Neural cell (in vitro differentiated cells): ENCODE measurements around the gene ABHD11. TPM values are rescaled to one million over a fixed set of nuclear protein-coding genes. Genes with fewer than 3 reads are reported as not detected.
"Not testable (repeated sequence)": the region's sequence is repeated elsewhere in the genome, so short reads cannot be mapped to it uniquely, and the experiment has no call there.

Source experiments
- H2AFZ ChIP-seq: fragments of 200-600, 300-800 bp; sonication (generic), shearing (Covaris generic); 2 replicates; pipeline ENCODE4 v1.6.0; 2014; ENCODE audit warnings: low read depth, mild to moderate bottlenecking, antibody characterized with exemption, low read length, moderate library complexity
- H3F3A ChIP-seq: fragments of 200-600 bp; shearing (Covaris generic); 2 replicates; pipeline ENCODE4 v1.6.1; 2016; ENCODE audit warnings: mild to moderate bottlenecking, moderate library complexity, mixed read lengths, antibody characterized with exemption, low read length; ENCODE audit not compliant: insufficient read depth, poor library complexity, severe bottlenecking
- H3K27ac ChIP-seq: fragments of 200-600, 300-800 bp; sonication (generic), shearing (Covaris generic); 2 replicates; pipeline ENCODE4 v1.5.1; 2014; ENCODE audit warnings: mild to moderate bottlenecking, low read length, moderate library complexity
- H3K27me3 ChIP-seq: fragments of 300-800, 200-600 bp; sonication (generic), shearing (Covaris generic); 2 replicates; pipeline ENCODE4 v1.6.0; 2014; ENCODE audit warnings: mild to moderate bottlenecking, low read depth, low read length, moderate library complexity; ENCODE audit not compliant: insufficient read depth
- H3K36me3 ChIP-seq: fragments of 300-800, 200-600 bp; sonication (generic), shearing (Covaris generic); 2 replicates; pipeline ENCODE4 v1.5.1; 2014; ENCODE audit warnings: mild to moderate bottlenecking, antibody characterized with exemption, low read length, moderate library complexity; ENCODE audit not compliant: insufficient read depth
- H3K4me2 ChIP-seq: fragments of 300-800, 200-600 bp; sonication (generic), shearing (Covaris generic); 2 replicates; pipeline ENCODE4 v1.6.0; 2014; ENCODE audit warnings: mild to moderate bottlenecking, low read length
- H3K4me3 ChIP-seq: fragments of 300-800, 200-600 bp; sonication (generic), shearing (Covaris generic); 2 replicates; pipeline ENCODE4 v1.5.1; 2014; ENCODE audit warnings: mild to moderate bottlenecking, low read length, moderate library complexity
- H3K79me2 ChIP-seq: fragments of 200-600 bp; shearing (Covaris generic); replicated peaks from 2 replicates; pipeline ENCODE4 v1.6.0; 2014; ENCODE audit warnings: mild to moderate bottlenecking, low read length, moderate library complexity; ENCODE audit not compliant: insufficient read depth
- H3K9ac ChIP-seq: fragments of 300-800, 200-600 bp; sonication (generic), shearing (Covaris generic); 2 replicates; pipeline ENCODE4 v1.6.1; 2016; ENCODE audit warnings: mild to moderate bottlenecking, low read length, mixed read lengths
- H3K9me2 ChIP-seq: fragments of 200-600 bp; shearing (Covaris generic); 2 replicates; pipeline ENCODE4 v1.6.1; 2016; ENCODE audit warnings: mild to moderate bottlenecking, low read length, mixed read lengths; ENCODE audit not compliant: insufficient read depth
- H3K9me3 ChIP-seq: fragments of 200-600, 300-800 bp; sonication (generic), shearing (Covaris generic); 2 replicates; pipeline ENCODE4 v1.6.1; 2016; ENCODE audit warnings: mild to moderate bottlenecking, mixed run types, low read length, moderate library complexity, mixed read lengths
- H4K20me1 ChIP-seq: fragments of 200-600 bp; shearing (Covaris generic); 2 replicates; pipeline ENCODE4 v1.6.1; 2016; ENCODE audit warnings: mild to moderate bottlenecking, mixed run types; ENCODE audit not compliant: insufficient read depth
- EP300 ChIP-seq: fragments of 450-650 bp; conservative IDR thresholded peaks from 2 replicates; pipeline ENCODE4 v1.6.1; 2014; ENCODE audit warnings: antibody characterized with exemption, mild to moderate bottlenecking, moderate library complexity; ENCODE audit not compliant: poor library complexity, severe bottlenecking
- EZH2 ChIP-seq: fragments of 200-600, 300-800 bp; shearing (Covaris generic), sonication (generic); IDR thresholded peaks from 2 replicates; pipeline ENCODE4 v1.6.1; 2014; ENCODE audit warnings: antibody characterized with exemption, low read length, borderline replicate concordance, mild to moderate bottlenecking; ENCODE audit not compliant: insufficient read depth, poor library complexity, severe bottlenecking
- MXI1 ChIP-seq: fragments of 450-650 bp; conservative IDR thresholded peaks from 2 replicates; pipeline ENCODE4 v1.6.1; 2014; ENCODE audit warnings: antibody characterized with exemption, mild to moderate bottlenecking; ENCODE audit not compliant: poor library complexity, severe bottlenecking
- POLR2AphosphoS5 ChIP-seq: IDR thresholded peaks from 2 replicates; pipeline ENCODE4 v1.6.1; 2012
- RAD21 ChIP-seq: fragments of 450-650 bp; conservative IDR thresholded peaks from 2 replicates; pipeline ENCODE4 v1.6.1; 2014; ENCODE audit warnings: antibody characterized with exemption, mild to moderate bottlenecking, moderate library complexity
- SMC3 ChIP-seq: fragments of 450-650 bp; conservative IDR thresholded peaks from 2 replicates; pipeline ENCODE4 v1.6.1; 2014; ENCODE audit warnings: antibody characterized with exemption, mild to moderate bottlenecking, moderate library complexity; ENCODE audit not compliant: poor library complexity
- TAF1 ChIP-seq: IDR thresholded peaks from 2 replicates; pipeline ENCODE4 v1.6.1; 2012; ENCODE audit warnings: low read depth
- polyA plus RNA-seq: library from polyadenylated mRNA; depleted of rRNA; stranded (reverse); fragments of >200 nt; gene quantifications from 2 replicates; pipeline ENCODE4 v1.2.3, GENCODE V29; 2014
- TF ChIP-seq, protein P1 (sequence below): IDR thresholded peaks from 2 replicates; pipeline ENCODE4 v1.6.1; 2012; ENCODE audit warnings: borderline replicate concordance
- TF ChIP-seq, protein P2 (sequence below): fragments of 450-650 bp; IDR thresholded peaks from 2 replicates; pipeline ENCODE4 v1.5.1; 2014; ENCODE audit warnings: antibody characterized with exemption, mild to moderate bottlenecking, moderate library complexity; ENCODE audit not compliant: poor library complexity, severe bottlenecking

ABHD11 gene
- polyA plus RNA-seq, 1 donor from 2014 or later: 26.0 TPM

DNA sequence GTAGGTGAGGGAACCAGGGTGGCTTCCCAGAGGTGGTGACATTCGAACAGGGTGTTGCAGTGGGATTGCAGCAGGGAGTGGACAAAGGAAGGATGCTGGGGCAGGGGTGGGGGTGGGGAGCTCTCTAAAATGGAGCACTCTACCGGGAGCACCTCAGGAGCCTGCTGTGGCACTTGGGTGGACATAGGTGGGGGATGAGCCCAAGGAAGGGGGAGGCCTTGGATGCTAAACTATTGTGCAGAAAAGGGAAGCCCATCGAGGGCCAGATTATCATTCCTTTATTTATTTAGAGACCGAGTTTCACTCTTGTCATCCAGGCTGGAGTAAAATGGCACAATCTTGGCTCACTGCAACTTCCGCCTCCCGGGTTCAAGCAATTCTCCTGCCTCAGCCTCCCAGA is 15.8 kb downstream of the ABHD11 start:
- H3F3A ChIP-seq: no peaks in the 10 kb centered on the region
- H3K9me2 ChIP-seq: no peaks in the 10 kb centered on the region
- H3K4me3 ChIP-seq: no peak overlapping the region
- TF ChIP-seq EP300 (no peak), SMC3 (no peak), MXI1 (no peak), EZH2 (no peak), POLR2AphosphoS5 (no peak), RAD21 (no peak), TAF1 (no peak)
- TF ChIP-seq, protein P1, sequence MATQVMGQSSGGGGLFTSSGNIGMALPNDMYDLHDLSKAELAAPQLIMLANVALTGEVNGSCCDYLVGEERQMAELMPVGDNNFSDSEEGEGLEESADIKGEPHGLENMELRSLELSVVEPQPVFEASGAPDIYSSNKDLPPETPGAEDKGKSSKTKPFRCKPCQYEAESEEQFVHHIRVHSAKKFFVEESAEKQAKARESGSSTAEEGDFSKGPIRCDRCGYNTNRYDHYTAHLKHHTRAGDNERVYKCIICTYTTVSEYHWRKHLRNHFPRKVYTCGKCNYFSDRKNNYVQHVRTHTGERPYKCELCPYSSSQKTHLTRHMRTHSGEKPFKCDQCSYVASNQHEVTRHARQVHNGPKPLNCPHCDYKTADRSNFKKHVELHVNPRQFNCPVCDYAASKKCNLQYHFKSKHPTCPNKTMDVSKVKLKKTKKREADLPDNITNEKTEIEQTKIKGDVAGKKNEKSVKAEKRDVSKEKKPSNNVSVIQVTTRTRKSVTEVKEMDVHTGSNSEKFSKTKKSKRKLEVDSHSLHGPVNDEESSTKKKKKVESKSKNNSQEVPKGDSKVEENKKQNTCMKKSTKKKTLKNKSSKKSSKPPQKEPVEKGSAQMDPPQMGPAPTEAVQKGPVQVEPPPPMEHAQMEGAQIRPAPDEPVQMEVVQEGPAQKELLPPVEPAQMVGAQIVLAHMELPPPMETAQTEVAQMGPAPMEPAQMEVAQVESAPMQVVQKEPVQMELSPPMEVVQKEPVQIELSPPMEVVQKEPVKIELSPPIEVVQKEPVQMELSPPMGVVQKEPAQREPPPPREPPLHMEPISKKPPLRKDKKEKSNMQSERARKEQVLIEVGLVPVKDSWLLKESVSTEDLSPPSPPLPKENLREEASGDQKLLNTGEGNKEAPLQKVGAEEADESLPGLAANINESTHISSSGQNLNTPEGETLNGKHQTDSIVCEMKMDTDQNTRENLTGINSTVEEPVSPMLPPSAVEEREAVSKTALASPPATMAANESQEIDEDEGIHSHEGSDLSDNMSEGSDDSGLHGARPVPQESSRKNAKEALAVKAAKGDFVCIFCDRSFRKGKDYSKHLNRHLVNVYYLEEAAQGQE: no peak
- TF ChIP-seq, protein P2, sequence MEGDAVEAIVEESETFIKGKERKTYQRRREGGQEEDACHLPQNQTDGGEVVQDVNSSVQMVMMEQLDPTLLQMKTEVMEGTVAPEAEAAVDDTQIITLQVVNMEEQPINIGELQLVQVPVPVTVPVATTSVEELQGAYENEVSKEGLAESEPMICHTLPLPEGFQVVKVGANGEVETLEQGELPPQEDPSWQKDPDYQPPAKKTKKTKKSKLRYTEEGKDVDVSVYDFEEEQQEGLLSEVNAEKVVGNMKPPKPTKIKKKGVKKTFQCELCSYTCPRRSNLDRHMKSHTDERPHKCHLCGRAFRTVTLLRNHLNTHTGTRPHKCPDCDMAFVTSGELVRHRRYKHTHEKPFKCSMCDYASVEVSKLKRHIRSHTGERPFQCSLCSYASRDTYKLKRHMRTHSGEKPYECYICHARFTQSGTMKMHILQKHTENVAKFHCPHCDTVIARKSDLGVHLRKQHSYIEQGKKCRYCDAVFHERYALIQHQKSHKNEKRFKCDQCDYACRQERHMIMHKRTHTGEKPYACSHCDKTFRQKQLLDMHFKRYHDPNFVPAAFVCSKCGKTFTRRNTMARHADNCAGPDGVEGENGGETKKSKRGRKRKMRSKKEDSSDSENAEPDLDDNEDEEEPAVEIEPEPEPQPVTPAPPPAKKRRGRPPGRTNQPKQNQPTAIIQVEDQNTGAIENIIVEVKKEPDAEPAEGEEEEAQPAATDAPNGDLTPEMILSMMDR: no peak
- H3K9me3 ChIP-seq: no peaks in the 10 kb centered on the region
- peaks cover 5% of the 10 kb centered on the region for H3K27me3 ChIP-seq
- no peak overlapping the region for H3K9ac ChIP-seq
- H3K27ac ChIP-seq: no peak overlapping the region
- no peak overlapping the region for H3K4me2 ChIP-seq
- no peak overlapping the region for H2AFZ ChIP-seq
- no peaks in the 10 kb centered on the region for H3K36me3 ChIP-seq
- H4K20me1 ChIP-seq: no peaks in the 10 kb centered on the region
- peaks cover 10% of the 10 kb centered on the region for H3K79me2 ChIP-seq

DNA sequence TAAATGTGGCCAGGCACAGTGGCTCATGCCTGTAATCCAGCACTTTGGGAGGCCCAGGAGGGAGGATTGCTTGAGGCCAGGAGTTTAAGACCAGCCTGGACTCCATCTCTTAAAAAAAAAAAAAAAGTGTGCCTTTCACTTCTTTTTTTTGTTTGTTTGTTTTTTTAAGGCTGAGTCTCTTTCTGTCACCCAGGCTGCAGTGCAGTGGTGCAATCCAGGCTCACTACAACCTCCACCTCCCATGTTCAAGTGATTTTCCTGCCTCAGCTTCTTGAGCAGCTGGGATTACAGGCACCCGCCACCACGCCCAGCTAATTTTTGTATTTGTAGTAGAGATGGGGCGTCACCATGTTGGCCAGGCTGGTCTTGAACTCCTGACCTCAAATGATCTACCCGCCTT is 16.4 kb downstream of the ABHD11 start:
- H3K27me3 ChIP-seq, H3K9me2 ChIP-seq, H4K20me1 ChIP-seq, H3K36me3 ChIP-seq, H3F3A ChIP-seq, H3K27ac ChIP-seq, H3K4me3 ChIP-seq, H3K9me3 ChIP-seq, H3K9ac ChIP-seq, H3K4me2 ChIP-seq, H2AFZ ChIP-seq: not testable (repeated sequence)
- H3K79me2 ChIP-seq: peaks cover 10% of the 10 kb centered on the region

DNA sequence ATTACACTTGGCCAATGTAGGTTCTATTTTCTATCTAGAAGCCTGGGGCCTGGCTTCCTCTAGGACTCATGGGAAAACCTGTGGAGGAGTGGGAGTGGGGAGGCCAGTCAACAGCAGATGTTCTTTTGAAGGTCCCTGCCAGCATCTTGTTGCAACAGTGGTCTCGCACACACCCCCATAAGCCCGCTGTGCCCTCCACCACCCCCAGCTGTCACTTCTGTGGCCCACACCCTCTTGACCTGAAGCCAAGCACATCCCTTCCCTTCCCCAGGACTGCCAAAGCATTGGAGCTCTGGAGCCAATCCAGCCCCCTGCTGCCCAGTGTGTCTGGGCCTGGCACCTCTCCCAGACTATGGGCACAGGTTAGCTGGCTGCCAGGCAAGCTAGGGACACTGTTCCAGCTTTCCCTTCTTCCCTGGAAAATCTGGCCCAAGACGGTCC is 17.2 kb downstream of the ABHD11 start:
- no peak overlapping the region for H3K4me2 ChIP-seq
- no peak overlapping the region for H2AFZ ChIP-seq
- H3K9me2 ChIP-seq: no peaks in the 10 kb centered on the region
- peaks cover 10% of the 10 kb centered on the region for H3K79me2 ChIP-seq
- no peak overlapping the region for H3K9ac ChIP-seq
- H3K4me3 ChIP-seq: no peak overlapping the region
- peaks cover 5% of the 10 kb centered on the region for H3K27me3 ChIP-seq
- H3K9me3 ChIP-seq: no peaks in the 10 kb centered on the region
- H4K20me1 ChIP-seq: no peaks in the 10 kb centered on the region
- TF ChIP-seq POLR2AphosphoS5: no peak
- TF ChIP-seq MXI1: no peak
- TF ChIP-seq, protein P2: no peak
- TF ChIP-seq, protein P1: no peak
- H3K36me3 ChIP-seq: no peaks in the 10 kb centered on the region
- H3K27ac ChIP-seq: no peak overlapping the region
- H3F3A ChIP-seq: no peaks in the 10 kb centered on the region
